ENCODE data around the gene CCKAR. TPM values are rescaled to one million over a fixed set of nuclear protein-coding genes. Genes with fewer than 3 reads are reported as not detected.

The CCKAR gene
- total and polyA plus RNA-seq, 2 experiments from 2014 or later: 0.77 TPM; not detected in 1

- Histone ChIP-seq H4K20me1 (ENCODE audit: insufficient read depth, poor library complexity, severe bottlenecking) (no peaks in the 10 kb centered on the region), H3K79me2 (no peaks in the 10 kb centered on the region), H2AFZ (no peak overlapping the region), H3K4me3 (no peak overlapping the region), H3K4me1 (ENCODE audit: insufficient read depth) (no peaks in the 10 kb centered on the region), H3K9me2 (replicated peaks; ENCODE audit: insufficient read depth) (no peaks in the 10 kb centered on the region), H3K36me3 (replicated peaks; ENCODE audit: insufficient read depth, low read depth) (no peaks in the 10 kb centered on the region), H3K27me3 (no peaks in the 10 kb centered on the region), H3K4me2 (no peak overlapping the region), H3K27ac (no peak overlapping the region), H3K9me3 (ENCODE audit: low read depth) (no peaks in the 10 kb centered on the region)
- no peak for DNase-seq (ENCODE audit: low spot score)
- 75% methylated on average over 8 of the region's 8 CpGs for WGBS (ENCODE audit: low lambda C conversion rate, missing lambda C conversion rate)
- TF ChIP-seq EZH2 (IDR thresholded peaks at IDR 0.05; ENCODE audit: borderline replicate concordance) (no peak), EZH2phosphoT487 (IDR thresholded peaks at IDR 0.05; ENCODE audit: low read depth, severe bottlenecking, unreplicated experiment) (no peak), CTCF (IDR thresholded peaks at IDR 0.05; ENCODE audit: poor library complexity) (no peak)
These were observed 6.0 kb upstream of the CCKAR start for GRCh38 chr4:26496207-26496783.

GRCh38 chr4:26493461-26493860 is 3.2 kb upstream of the CCKAR start:
- H3K4me2 ChIP-seq: no peak overlapping the region
- H3K4me1 ChIP-seq (ENCODE audit: insufficient read depth): no peaks in the 10 kb centered on the region
- no peaks in the 10 kb centered on the region for H3K36me3 ChIP-seq (replicated peaks; ENCODE audit: insufficient read depth, low read depth)
- H3K9me3 ChIP-seq (ENCODE audit: low read depth): no peaks in the 10 kb centered on the region
- TF ChIP-seq EZH2 (IDR thresholded peaks at IDR 0.05; ENCODE audit: borderline replicate concordance): no peak
- no peak for TF ChIP-seq EZH2phosphoT487 (IDR thresholded peaks at IDR 0.05; ENCODE audit: low read depth, severe bottlenecking, unreplicated experiment)
- no peak for TF ChIP-seq CTCF (IDR thresholded peaks at IDR 0.05; ENCODE audit: poor library complexity)
- no peak overlapping the region for H2AFZ ChIP-seq
- H3K9me2 ChIP-seq (replicated peaks; ENCODE audit: insufficient read depth): no peaks in the 10 kb centered on the region
- H3K27me3 ChIP-seq: peaks cover 11% of the 10 kb centered on the region
- 95% methylated on average over 4 of the region's 4 CpGs for WGBS (ENCODE audit: low lambda C conversion rate, missing lambda C conversion rate)
- H3K27ac ChIP-seq: no peak overlapping the region
- no peak for DNase-seq (ENCODE audit: low spot score)
- H4K20me1 ChIP-seq (ENCODE audit: insufficient read depth, poor library complexity, severe bottlenecking): no peaks in the 10 kb centered on the region
- no peaks in the 10 kb centered on the region for H3K79me2 ChIP-seq
- H3K4me3 ChIP-seq: no peak overlapping the region

GRCh38 chr4:26491449-26492170 is 1.3 kb upstream of the CCKAR start:
- Histone ChIP-seq H3K27ac (no peak overlapping the region), H3K9me3 (ENCODE audit: low read depth) (no peaks in the 10 kb centered on the region), H2AFZ (no peak overlapping the region), H3K9me2 (replicated peaks; ENCODE audit: insufficient read depth) (no peaks in the 10 kb centered on the region), H3K36me3 (replicated peaks; ENCODE audit: insufficient read depth, low read depth) (no peaks in the 10 kb centered on the region), H3K79me2 (no peaks in the 10 kb centered on the region), H3K4me2 (no peak overlapping the region), H3K4me1 (ENCODE audit: insufficient read depth) (no peaks in the 10 kb centered on the region), H4K20me1 (ENCODE audit: insufficient read depth, poor library complexity, severe bottlenecking) (no peaks in the 10 kb centered on the region), H3K27me3 (peaks cover 11% of the 10 kb centered on the region), H3K4me3 (no peak overlapping the region)
- TF ChIP-seq EZH2phosphoT487 (IDR thresholded peaks at IDR 0.05; ENCODE audit: low read depth, severe bottlenecking, unreplicated experiment): no peak
- no peak for TF ChIP-seq CTCF (IDR thresholded peaks at IDR 0.05; ENCODE audit: poor library complexity)
- no peak for TF ChIP-seq EZH2 (IDR thresholded peaks at IDR 0.05; ENCODE audit: borderline replicate concordance)
- 81% methylated on average over 7 of the region's 7 CpGs for WGBS (ENCODE audit: low lambda C conversion rate, missing lambda C conversion rate)
- DNase-seq (ENCODE audit: low spot score): no peak
